ENCODE data around the gene UGT3A2. TPM values are rescaled to one million over a fixed set of nuclear protein-coding genes. Genes with fewer than 3 reads are reported as not detected.
A peak's percentile ranks its signal among the peaks of the same experiment; 100 is the strongest.

The UGT3A2 gene
- total RNA-seq, 1 experiment from 2014 or later: not detected

- BruUV-seq (replicated peaks): no TSS peak
- Histone ChIP-seq H2AFZ (no peak overlapping the region), H3K4me1 (replicated peaks; ENCODE audit: insufficient read depth) (no peaks in the 10 kb centered on the region), H3K79me2 (ENCODE audit: low read depth) (no peaks in the 10 kb centered on the region), H3F3A (ENCODE audit: insufficient read depth, low read depth) (no peaks in the 10 kb centered on the region), H4K20me1 (ENCODE audit: insufficient read depth) (no peaks in the 10 kb centered on the region), H3K27ac (no peak overlapping the region), H3K36me3 (ENCODE audit: low read depth) (no peaks in the 10 kb centered on the region), H3K4me3 (no peak overlapping the region), H3K9me2 (ENCODE audit: insufficient read depth) (no peaks in the 10 kb centered on the region), H3K27me3 (ENCODE audit: insufficient read depth, low read depth) (no peaks in the 10 kb centered on the region), H3K9me3 (ENCODE audit: insufficient read depth, low read depth) (no peaks in the 10 kb centered on the region; the same call in 1 of the 2 replicates), H3K4me2 (no peak overlapping the region)
- no peak for TF ChIP-seq EZH2 (IDR thresholded peaks at IDR 0.05; ENCODE audit: low read depth)
- TF ChIP-seq CTCF (conservative IDR thresholded peaks at IDR 0.05): no peak
- CTCF ChIA-PET: no interaction called here
- DNase-seq: peak in 1 of 2 experiments; percentile 9
- POLR2A ChIA-PET (ENCODE audit: unreplicated experiment): no interaction called here
- intact Hi-C loops (cut with micrococcal nuclease; ENCODE audit: unreplicated experiment): no loop called here
Measured at GRCh38 chr5:36009698-36010097, 57.0 kb downstream of the UGT3A2 start.

- intact Hi-C loops (cut with micrococcal nuclease; ENCODE audit: unreplicated experiment): no loop called here
- H3K27me3 ChIP-seq (ENCODE audit: insufficient read depth, low read depth): peaks cover 19% of the 10 kb centered on the region; the same call in 1 of the 2 replicates
- no peaks in the 10 kb centered on the region for H4K20me1 ChIP-seq (ENCODE audit: insufficient read depth)
- H3K9me3 ChIP-seq (ENCODE audit: insufficient read depth, low read depth): no peaks in the 10 kb centered on the region
- CTCF ChIA-PET: no interaction called here
- BruUV-seq (replicated peaks): no TSS peak
- no peak overlapping the region for H3K4me2 ChIP-seq
- no peaks in the 10 kb centered on the region for H3K79me2 ChIP-seq (ENCODE audit: low read depth)
- no peaks in the 10 kb centered on the region for H3K9me2 ChIP-seq (ENCODE audit: insufficient read depth)
- TF ChIP-seq CTCF (conservative IDR thresholded peaks at IDR 0.05) (no peak), EZH2 (IDR thresholded peaks at IDR 0.05; ENCODE audit: low read depth) (no peak)
- no peak overlapping the region for H3K4me3 ChIP-seq
- no peaks in the 10 kb centered on the region for H3K36me3 ChIP-seq (ENCODE audit: low read depth)
- no peak overlapping the region for H2AFZ ChIP-seq
- POLR2A ChIA-PET (ENCODE audit: unreplicated experiment): no interaction called here
- no peak overlapping the region for H3K27ac ChIP-seq
- H3F3A ChIP-seq (ENCODE audit: insufficient read depth, low read depth): no peaks in the 10 kb centered on the region
- DNase-seq: no peak
- no peaks in the 10 kb centered on the region for H3K4me1 ChIP-seq (replicated peaks; ENCODE audit: insufficient read depth)
Measured at GRCh38 chr5:36007366-36007765, 59.3 kb downstream of the UGT3A2 start.

- Histone ChIP-seq H4K20me1 (ENCODE audit: insufficient read depth) (no peaks in the 10 kb centered on the region), H3K9me2 (ENCODE audit: insufficient read depth) (no peaks in the 10 kb centered on the region), H3K4me3 (no peak overlapping the region), H3F3A (ENCODE audit: insufficient read depth, low read depth) (no peaks in the 10 kb centered on the region), H3K27ac (no peak overlapping the region), H3K9me3 (ENCODE audit: insufficient read depth, low read depth) (no peaks in the 10 kb centered on the region), H2AFZ (no peak overlapping the region), H3K4me1 (replicated peaks; ENCODE audit: insufficient read depth) (no peaks in the 10 kb centered on the region), H3K4me2 (no peak overlapping the region), H3K27me3 (ENCODE audit: insufficient read depth, low read depth) (peaks cover 28% of the 10 kb centered on the region; the same call in 1 of the 2 replicates), H3K79me2 (ENCODE audit: low read depth) (no peaks in the 10 kb centered on the region), H3K36me3 (ENCODE audit: low read depth) (no peaks in the 10 kb centered on the region)
- no TSS peak for BruUV-seq (replicated peaks)
- ChIA-PET CTCF (no interaction called here), POLR2A (ENCODE audit: unreplicated experiment) (no interaction called here)
- no peak for TF ChIP-seq CTCF (conservative IDR thresholded peaks at IDR 0.05)
- no peak for TF ChIP-seq EZH2 (IDR thresholded peaks at IDR 0.05; ENCODE audit: low read depth)
- intact Hi-C loops (cut with micrococcal nuclease; ENCODE audit: unreplicated experiment): no loop called here
- peak in 1 of 2 experiments; percentile 32 for DNase-seq
Measured at GRCh38 chr5:36006163-36006562, 60.5 kb downstream of the UGT3A2 start.
